GM12874 (cell line): Measurements from ENCODE around the gene PTPRM.

ENCODE experiments used
- TF ChIP-seq, protein P1 (sequence below): IDR thresholded peaks from 2 replicates; pipeline ENCODE4 v1.5.1; 2011; ENCODE audit warnings: low read depth, mild to moderate bottlenecking, control low read depth, low read length, moderate library complexity; ENCODE audit not compliant: insufficient read depth

The PTPRM gene

GRCh38 chr18:8261651-8262091 is 694.6 kb downstream of the PTPRM start:
- TF ChIP-seq, protein P1, sequence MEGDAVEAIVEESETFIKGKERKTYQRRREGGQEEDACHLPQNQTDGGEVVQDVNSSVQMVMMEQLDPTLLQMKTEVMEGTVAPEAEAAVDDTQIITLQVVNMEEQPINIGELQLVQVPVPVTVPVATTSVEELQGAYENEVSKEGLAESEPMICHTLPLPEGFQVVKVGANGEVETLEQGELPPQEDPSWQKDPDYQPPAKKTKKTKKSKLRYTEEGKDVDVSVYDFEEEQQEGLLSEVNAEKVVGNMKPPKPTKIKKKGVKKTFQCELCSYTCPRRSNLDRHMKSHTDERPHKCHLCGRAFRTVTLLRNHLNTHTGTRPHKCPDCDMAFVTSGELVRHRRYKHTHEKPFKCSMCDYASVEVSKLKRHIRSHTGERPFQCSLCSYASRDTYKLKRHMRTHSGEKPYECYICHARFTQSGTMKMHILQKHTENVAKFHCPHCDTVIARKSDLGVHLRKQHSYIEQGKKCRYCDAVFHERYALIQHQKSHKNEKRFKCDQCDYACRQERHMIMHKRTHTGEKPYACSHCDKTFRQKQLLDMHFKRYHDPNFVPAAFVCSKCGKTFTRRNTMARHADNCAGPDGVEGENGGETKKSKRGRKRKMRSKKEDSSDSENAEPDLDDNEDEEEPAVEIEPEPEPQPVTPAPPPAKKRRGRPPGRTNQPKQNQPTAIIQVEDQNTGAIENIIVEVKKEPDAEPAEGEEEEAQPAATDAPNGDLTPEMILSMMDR, result no peak

DNA sequence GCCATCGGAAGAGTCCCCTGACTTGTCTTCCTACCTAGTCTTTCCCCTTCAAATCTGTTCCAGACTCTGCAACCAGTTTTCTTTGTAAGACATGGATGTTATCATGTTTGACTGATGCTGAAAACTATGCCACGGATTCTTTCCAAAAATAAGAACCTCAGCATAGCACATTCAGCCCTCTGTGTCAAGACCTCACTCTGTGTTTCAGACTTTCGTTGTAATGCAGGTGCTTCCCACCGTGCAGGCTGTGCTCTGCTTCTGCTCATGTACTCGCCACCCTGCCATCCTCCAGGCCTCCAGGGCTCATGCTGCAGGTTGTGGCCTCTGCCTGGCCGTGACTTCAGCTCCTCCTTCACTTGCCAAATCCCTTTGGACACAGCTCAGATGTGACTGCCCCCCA is 695.1 kb downstream of the PTPRM start:
- TF ChIP-seq, protein P1, result no peak

GRCh38 chr18:8264116-8264515 is 697.0 kb downstream of the PTPRM start:
- TF ChIP-seq, protein P1, result no peak

DNA sequence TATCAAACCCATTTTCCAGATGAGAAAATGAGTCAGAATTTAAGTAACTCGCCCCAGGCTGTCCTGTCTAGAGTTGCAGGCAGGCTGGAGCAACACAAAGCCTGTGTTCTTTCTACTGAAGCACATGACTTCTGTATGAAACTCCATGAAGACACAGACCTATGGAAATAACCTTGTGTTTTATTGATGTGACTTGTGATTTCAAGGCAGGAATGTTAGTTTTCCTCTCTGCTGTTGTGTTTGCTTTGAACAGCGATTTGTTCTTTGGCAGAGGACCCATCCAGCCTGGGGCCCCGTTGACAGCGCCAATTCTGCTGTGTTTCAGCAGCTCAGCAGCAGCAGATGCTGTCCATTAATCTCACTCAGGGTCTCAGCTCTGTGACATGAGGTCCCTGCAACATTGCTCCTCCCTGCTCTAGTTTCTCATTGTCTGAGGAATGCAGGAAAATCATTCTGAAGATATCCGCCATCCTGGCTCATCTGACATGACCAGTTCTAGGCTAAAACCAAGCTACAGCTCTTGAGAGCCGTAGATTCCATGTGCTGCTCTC is 697.8 kb downstream of the PTPRM start:
- TF ChIP-seq, protein P1, result no peak

DNA sequence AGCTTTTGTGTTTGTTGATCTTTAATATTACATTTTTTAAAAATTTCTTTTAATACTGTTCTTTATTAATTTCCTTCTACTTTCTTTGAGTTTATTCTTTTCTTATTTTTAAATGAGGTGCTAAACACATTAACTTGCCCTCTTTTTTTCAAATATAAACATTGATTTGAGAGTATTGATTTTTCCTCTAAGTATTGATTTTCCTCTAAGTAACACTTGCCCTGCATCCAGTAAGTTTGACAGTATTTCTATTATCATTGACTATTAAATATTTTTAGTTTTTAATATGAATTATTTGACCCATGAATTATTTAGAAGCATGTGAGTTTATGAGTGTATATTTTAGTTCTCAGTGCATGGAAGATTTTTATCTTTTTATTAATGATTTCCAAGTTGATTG is 705.1 kb downstream of the PTPRM start:
- TF ChIP-seq, protein P1, result no peak

DNA sequence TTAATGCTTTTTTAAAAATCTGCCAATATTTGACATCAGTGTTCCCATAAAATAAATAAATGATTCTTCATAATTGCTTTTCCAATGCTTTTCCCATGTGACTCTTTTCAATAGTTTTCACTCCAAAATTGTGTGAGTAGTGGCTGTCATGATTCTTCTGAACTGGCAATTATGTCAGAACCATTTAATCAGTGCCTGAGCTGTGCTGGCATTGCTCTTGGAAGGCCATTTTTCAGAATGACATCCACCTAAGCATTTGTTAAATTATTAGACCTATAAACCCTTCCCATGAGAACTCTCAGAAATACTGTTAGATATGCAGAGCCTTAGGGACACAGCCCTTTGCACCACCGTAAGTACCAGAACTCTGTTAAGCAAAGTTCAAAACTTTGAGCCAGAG is 707.3 kb downstream of the PTPRM start:
- TF ChIP-seq, protein P1, result no peak

GRCh38 chr18:8276406-8276805 is 709.3 kb downstream of the PTPRM start:
- TF ChIP-seq, protein P1, result no peak
